A549 (cell line): ENCODE measurements around the gene C5orf63. TPM values are rescaled to one million over a fixed set of nuclear protein-coding genes. Genes with fewer than 3 reads are reported as not detected.

Experiments
- ATAC-seq, 2 experiments: fragments of 200-7000 bp in 1 of 2; fragments of >200 bp in 1 of 2; cut with Nextera tagmentation in 1 of 2; cut with Tn5 transposase in 1 of 2; 3 replicates each; pipeline versions ENCODE4 v1.8.0 to v1.9.1; 2018 to 2020; ENCODE audit warnings: mild to moderate bottlenecking in 1 of 2, moderate library complexity in 1 of 2
- CTCF ChIA-PET: fragments of 300-600 bp; sonication (Branson Sonifier 250); formaldehyde crosslinking; extraction: SDS; loops from one replicate; lab custom pipeline; 2021; ENCODE audit warnings: antibody characterized with exemption, inconsistent platforms; lab: Yijun Ruan, JAX
- POLR2A ChIA-PET: fragments of 350-600 bp; formaldehyde crosslinking; extraction: SDS; loops from one replicate; lab custom pipeline; 2021; ENCODE audit warnings: antibody characterized with exemption, inconsistent platforms; lab: Yijun Ruan, JAX
- DNase-seq, 2 experiments: peaks; one replicate each; pipeline versions ENCODE4 v3.0.0 to v3.0.0-alpha.2; 2011 to 2016; ENCODE audit warnings: low read depth in 1 of 2, low spot score in 1 of 2
- FAIRE-seq: peaks from 2 replicates; lab custom pipeline; 2011; peaks lifted over from hg19 to GRCh38; lab: Jason Lieb, UNC
- H3K27ac ChIP-seq, 2 experiments: fragments of >200 bp; sonication (Bioruptor Twin); formaldehyde crosslinking; 3 replicates each; pipeline ENCODE4 v1.5.1; 2016 to 2017
- H3K4me1 ChIP-seq: fragments of >200 bp; sonication (Bioruptor Twin); formaldehyde crosslinking; 3 replicates; pipeline ENCODE4 v1.6.1; 2016
- H3K4me2 ChIP-seq: fragments of >200 bp; sonication (Bioruptor Twin); formaldehyde crosslinking; 3 replicates; pipeline ENCODE4 v1.6.1; 2016
- H3K4me3 ChIP-seq: fragments of >200 bp; sonication (Bioruptor Twin); formaldehyde crosslinking; 3 replicates; pipeline ENCODE4 v1.5.1; 2016
- H3K9me3 ChIP-seq: fragments of >200 bp; sonication (Bioruptor Twin); formaldehyde crosslinking; 3 replicates; pipeline ENCODE4 v1.6.1; 2016
- BHLHE40 ChIP-seq: IDR thresholded peaks from 2 replicates; pipeline ENCODE4 v1.6.1; 2012; ENCODE audit warnings: low read depth, low read length, inconsistent platforms
- CEBPB ChIP-seq, 2 experiments: fragments of >200 bp in 1 of 2; sonication (Bioruptor Twin) in 1 of 2; formaldehyde crosslinking in 1 of 2; IDR thresholded peaks; 2 replicates each; pipeline ENCODE4 v1.6.1; 2012 to 2016
- EP300 ChIP-seq, 2 experiments: fragments of >200 bp; sonication (Bioruptor Twin); formaldehyde crosslinking; IDR thresholded peaks; 2 replicates in 1 of 2; 3 replicates in 1 of 2; pipeline ENCODE4 v1.6.1; 2016 to 2017
- FOSB ChIP-seq: fragments of 250-450 bp; sonication (Bioruptor Pico); IDR thresholded peaks from 2 replicates; pipeline ENCODE4 v1.5.0; 2020; ENCODE audit warnings: mild to moderate bottlenecking, moderate library complexity
- FOXS1 ChIP-seq: fragments of 250-450 bp; sonication (Bioruptor Pico); IDR thresholded peaks from 2 replicates; pipeline ENCODE4 v1.5.0; 2020; ENCODE audit warnings: mild to moderate bottlenecking, moderate library complexity
- HOXA7 ChIP-seq: fragments of 250-450 bp; sonication (Bioruptor Pico); IDR thresholded peaks from 2 replicates; pipeline ENCODE4 v1.5.0; 2020; ENCODE audit warnings: mild to moderate bottlenecking, moderate library complexity
- HOXB5 ChIP-seq: fragments of 250-450 bp; sonication (Bioruptor Pico); IDR thresholded peaks from 2 replicates; pipeline ENCODE4 v1.5.0; 2020; ENCODE audit warnings: mild to moderate bottlenecking, moderate library complexity
- KDM1A ChIP-seq: fragments of 200-600 bp; sonication (generic); IDR thresholded peaks from 2 replicates; pipeline ENCODE4 v1.6.1; 2016; ENCODE audit warnings: low read depth, mild to moderate bottlenecking
- NPAS2 ChIP-seq: fragments of 250-450 bp; sonication (Bioruptor Pico); IDR thresholded peaks from 2 replicates; pipeline ENCODE4 v1.8.0; 2022; ENCODE audit warnings: mild to moderate bottlenecking, moderate library complexity, borderline replicate concordance
- NR3C1 ChIP-seq: fragments of >200 bp; sonication (Bioruptor Twin); formaldehyde crosslinking; IDR thresholded peaks from 3 replicates; pipeline ENCODE4 v1.6.1; 2017
- POLR2A ChIP-seq: IDR thresholded peaks from 2 replicates; pipeline ENCODE4 v1.6.1; 2012; ENCODE audit warnings: mild to moderate bottlenecking, low read length
- RARB ChIP-seq: fragments of 250-450 bp; sonication (Bioruptor Pico); IDR thresholded peaks from 2 replicates; pipeline ENCODE4 v1.8.0; 2021; ENCODE audit warnings: mild to moderate bottlenecking, moderate library complexity
- SMC3 ChIP-seq: fragments of >200 bp; sonication (Bioruptor Twin); formaldehyde crosslinking; IDR thresholded peaks from 3 replicates; pipeline ENCODE4 v1.6.1; 2018; ENCODE audit warnings: inconsistent platforms
- SREBF2 ChIP-seq: fragments of 450-650 bp; IDR thresholded peaks from 2 replicates; pipeline ENCODE4 v1.6.1; 2014; ENCODE audit warnings: mild to moderate bottlenecking, moderate library complexity
- TP53 ChIP-seq: fragments of 250-450 bp; sonication (Bioruptor Pico); IDR thresholded peaks from 2 replicates; pipeline ENCODE4 v1.5.0; 2021; ENCODE audit warnings: mild to moderate bottlenecking, moderate library complexity
- ZNF302 ChIP-seq: fragments of 250-450 bp; sonication (Bioruptor Pico); IDR thresholded peaks from 2 replicates; pipeline ENCODE4 v1.9.0; 2021; ENCODE audit warnings: inconsistent platforms, mild to moderate bottlenecking, moderate library complexity
- WGBS: methylation state at CpG from one replicate; pipeline ENCODE4 v1.1.6; 2017; ENCODE audit errors: missing lambda C conversion rate; 5-methylcytosine and 5-hydroxymethylcytosine counted together
- polyA plus RNA-seq, 4 experiments: library from polyadenylated mRNA; depleted of rRNA in 3 of 4; stranded (reverse); fragments of >200 nt; fragmentation: RNase III in 1 of 4; extraction: RNeasy Plus Mini Kit Qiagen cat#74134 plus additional on column Dnase treatment in 1 of 4; gene quantifications; 2 replicates in 3 of 4; 3 replicates in 1 of 4; pipeline ENCODE4 v1.2.3, GENCODE V29; 2011 to 2017
- TF ChIP-seq, protein P1 (sequence below): fragments of >200 bp; sonication (Bioruptor Twin); formaldehyde crosslinking; IDR thresholded peaks from 2 replicates; pipeline ENCODE4 v1.6.1; 2016
- TF ChIP-seq, protein P2 (sequence below): IDR thresholded peaks from 2 replicates; pipeline ENCODE4 v1.6.1; 2012
- TF ChIP-seq, protein P3 (sequence below): fragments of 250-450 bp; sonication (Bioruptor Pico); IDR thresholded peaks from 2 replicates; pipeline ENCODE4 v1.5.0; 2021; ENCODE audit warnings: mild to moderate bottlenecking, moderate library complexity, borderline replicate concordance
- TF ChIP-seq, protein P4 (sequence below): fragments of 150-350 bp; IDR thresholded peaks from 2 replicates; pipeline ENCODE4 v1.6.1; 2014; ENCODE audit warnings: low read depth, mild to moderate bottlenecking, low read length
- TF ChIP-seq, protein P5 (sequence below): fragments of 200-600 bp; sonication (generic); IDR thresholded peaks from 2 replicates; pipeline ENCODE4 v1.6.1; 2016; ENCODE audit warnings: antibody characterized with exemption, mild to moderate bottlenecking, moderate library complexity

C5orf63 gene
- polyA plus RNA-seq, 2 of the 4 experiments (the other 2 are of a cell fraction), result 4.1 to 10.9 TPM

DNA sequence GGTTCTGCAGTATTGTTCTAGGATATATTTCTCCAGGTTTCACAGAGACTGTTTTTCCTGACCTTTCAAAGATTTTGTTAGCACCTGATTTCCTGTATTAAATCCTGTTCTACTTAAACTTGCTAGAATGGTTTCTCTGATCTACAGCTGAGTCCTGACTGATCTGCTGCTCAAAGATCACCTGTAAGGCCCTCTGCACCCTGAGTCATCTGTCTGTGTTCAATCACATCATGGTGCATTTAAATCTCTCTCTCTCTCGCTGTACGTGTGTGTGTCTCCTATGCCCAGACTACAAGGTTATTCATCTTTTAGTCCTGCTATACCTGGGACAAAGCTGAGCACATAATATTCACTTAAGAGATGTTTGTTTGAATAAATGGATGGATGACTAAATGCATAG, 13.3 kb upstream of the C5orf63 start:
- Histone ChIP-seq H3K4me2 (no peak overlapping the region), H3K9me3 (no peaks in the 10 kb centered on the region), H3K4me1 (peaks cover 12% of the 10 kb centered on the region), H3K27ac (no peak overlapping the region), H3K4me3 (no peak overlapping the region)
- 86% methylated on average over 2 of the region's 2 CpGs for WGBS
- CTCF ChIA-PET, result interaction anchor here (0.7 to 1.8 kb wide), 2 partner anchors 57 to 75 kb away, joined by 3 to 4 read pairs; no protein-coding TSS in a partner anchor
- no peak for TF ChIP-seq NPAS2 (CRISPR knock-in tag)
- no peak for TF ChIP-seq FOSB (CRISPR knock-in tag)
- TF ChIP-seq, protein P1, sequence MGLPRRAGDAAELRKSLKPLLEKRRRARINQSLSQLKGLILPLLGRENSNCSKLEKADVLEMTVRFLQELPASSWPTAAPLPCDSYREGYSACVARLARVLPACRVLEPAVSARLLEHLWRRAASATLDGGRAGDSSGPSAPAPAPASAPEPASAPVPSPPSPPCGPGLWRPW, result no peak
- no peak for TF ChIP-seq ZNF302 (CRISPR knock-in tag)
- TF ChIP-seq CEBPB (IDR thresholded peaks at IDR 0.05), result no peak
- no peak for TF ChIP-seq TP53 (CRISPR knock-in tag)
- TF ChIP-seq SMC3, result no peak
- TF ChIP-seq, protein P2, sequence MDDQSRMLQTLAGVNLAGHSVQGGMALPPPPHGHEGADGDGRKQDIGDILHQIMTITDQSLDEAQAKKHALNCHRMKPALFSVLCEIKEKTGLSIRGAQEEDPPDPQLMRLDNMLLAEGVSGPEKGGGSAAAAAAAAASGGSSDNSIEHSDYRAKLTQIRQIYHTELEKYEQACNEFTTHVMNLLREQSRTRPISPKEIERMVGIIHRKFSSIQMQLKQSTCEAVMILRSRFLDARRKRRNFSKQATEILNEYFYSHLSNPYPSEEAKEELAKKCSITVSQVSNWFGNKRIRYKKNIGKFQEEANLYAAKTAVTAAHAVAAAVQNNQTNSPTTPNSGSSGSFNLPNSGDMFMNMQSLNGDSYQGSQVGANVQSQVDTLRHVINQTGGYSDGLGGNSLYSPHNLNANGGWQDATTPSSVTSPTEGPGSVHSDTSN, result no peak
- TF ChIP-seq RARB, result no peak
- TF ChIP-seq EP300 (IDR thresholded peaks at IDR 0.05), result no peak
- ATAC-seq, result no peak
- no peak for DNase-seq
- no peak for FAIRE-seq
- POLR2A ChIA-PET, result no interaction called here

DNA sequence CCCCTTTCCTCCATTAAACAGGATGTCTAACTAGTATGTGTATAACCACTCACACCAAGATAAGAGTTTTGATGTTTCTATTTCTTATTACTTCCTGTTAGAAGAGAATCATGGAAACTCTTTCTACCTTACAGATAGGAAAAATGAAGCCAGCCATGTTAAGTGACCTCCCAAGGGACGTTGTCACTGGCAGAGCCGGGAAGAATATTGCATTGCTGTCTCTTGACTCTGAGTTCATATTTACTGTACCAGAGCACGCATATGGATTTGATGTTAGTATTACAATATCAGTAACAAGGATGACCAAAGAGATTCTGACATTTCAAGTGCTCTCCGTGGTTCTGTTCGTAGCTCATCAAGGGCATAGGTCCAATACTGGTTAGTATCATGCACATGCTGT, 12.5 kb upstream of the C5orf63 start:
- 48% methylated on average over 5 of the region's 5 CpGs for WGBS
- H3K27ac ChIP-seq, result no peak overlapping the region
- H3K9me3 ChIP-seq, result no peaks in the 10 kb centered on the region
- H3K4me3 ChIP-seq, result no peak overlapping the region
- POLR2A ChIA-PET, result no interaction called here
- CTCF ChIA-PET, result no interaction called here
- no peak for TF ChIP-seq POLR2A
- TF ChIP-seq KDM1A, result no peak
- TF ChIP-seq, protein P3, sequence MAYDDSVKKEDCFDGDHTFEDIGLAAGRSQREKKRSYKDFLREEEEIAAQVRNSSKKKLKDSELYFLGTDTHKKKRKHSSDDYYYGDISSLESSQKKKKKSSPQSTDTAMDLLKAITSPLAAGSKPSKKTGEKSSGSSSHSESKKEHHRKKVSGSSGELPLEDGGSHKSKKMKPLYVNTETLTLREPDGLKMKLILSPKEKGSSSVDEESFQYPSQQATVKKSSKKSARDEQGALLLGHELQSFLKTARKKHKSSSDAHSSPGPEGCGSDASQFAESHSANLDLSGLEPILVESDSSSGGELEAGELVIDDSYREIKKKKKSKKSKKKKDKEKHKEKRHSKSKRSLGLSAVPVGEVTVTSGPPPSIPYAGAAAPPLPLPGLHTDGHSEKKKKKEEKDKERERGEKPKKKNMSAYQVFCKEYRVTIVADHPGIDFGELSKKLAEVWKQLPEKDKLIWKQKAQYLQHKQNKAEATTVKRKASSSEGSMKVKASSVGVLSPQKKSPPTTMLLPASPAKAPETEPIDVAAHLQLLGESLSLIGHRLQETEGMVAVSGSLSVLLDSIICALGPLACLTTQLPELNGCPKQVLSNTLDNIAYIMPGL (CRISPR knock-in tag), result no peak
- TF ChIP-seq HOXB5 (CRISPR knock-in tag), result no peak
- TF ChIP-seq EP300 (IDR thresholded peaks at IDR 0.05), result no peak
- TF ChIP-seq HOXA7 (CRISPR knock-in tag), result no peak
- TF ChIP-seq SREBF2, result no peak
- TF ChIP-seq, protein P4, sequence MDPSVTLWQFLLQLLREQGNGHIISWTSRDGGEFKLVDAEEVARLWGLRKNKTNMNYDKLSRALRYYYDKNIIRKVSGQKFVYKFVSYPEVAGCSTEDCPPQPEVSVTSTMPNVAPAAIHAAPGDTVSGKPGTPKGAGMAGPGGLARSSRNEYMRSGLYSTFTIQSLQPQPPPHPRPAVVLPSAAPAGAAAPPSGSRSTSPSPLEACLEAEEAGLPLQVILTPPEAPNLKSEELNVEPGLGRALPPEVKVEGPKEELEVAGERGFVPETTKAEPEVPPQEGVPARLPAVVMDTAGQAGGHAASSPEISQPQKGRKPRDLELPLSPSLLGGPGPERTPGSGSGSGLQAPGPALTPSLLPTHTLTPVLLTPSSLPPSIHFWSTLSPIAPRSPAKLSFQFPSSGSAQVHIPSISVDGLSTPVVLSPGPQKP, result no peak
- TF ChIP-seq, protein P5, sequence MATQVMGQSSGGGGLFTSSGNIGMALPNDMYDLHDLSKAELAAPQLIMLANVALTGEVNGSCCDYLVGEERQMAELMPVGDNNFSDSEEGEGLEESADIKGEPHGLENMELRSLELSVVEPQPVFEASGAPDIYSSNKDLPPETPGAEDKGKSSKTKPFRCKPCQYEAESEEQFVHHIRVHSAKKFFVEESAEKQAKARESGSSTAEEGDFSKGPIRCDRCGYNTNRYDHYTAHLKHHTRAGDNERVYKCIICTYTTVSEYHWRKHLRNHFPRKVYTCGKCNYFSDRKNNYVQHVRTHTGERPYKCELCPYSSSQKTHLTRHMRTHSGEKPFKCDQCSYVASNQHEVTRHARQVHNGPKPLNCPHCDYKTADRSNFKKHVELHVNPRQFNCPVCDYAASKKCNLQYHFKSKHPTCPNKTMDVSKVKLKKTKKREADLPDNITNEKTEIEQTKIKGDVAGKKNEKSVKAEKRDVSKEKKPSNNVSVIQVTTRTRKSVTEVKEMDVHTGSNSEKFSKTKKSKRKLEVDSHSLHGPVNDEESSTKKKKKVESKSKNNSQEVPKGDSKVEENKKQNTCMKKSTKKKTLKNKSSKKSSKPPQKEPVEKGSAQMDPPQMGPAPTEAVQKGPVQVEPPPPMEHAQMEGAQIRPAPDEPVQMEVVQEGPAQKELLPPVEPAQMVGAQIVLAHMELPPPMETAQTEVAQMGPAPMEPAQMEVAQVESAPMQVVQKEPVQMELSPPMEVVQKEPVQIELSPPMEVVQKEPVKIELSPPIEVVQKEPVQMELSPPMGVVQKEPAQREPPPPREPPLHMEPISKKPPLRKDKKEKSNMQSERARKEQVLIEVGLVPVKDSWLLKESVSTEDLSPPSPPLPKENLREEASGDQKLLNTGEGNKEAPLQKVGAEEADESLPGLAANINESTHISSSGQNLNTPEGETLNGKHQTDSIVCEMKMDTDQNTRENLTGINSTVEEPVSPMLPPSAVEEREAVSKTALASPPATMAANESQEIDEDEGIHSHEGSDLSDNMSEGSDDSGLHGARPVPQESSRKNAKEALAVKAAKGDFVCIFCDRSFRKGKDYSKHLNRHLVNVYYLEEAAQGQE, result no peak
- no peak for TF ChIP-seq NR3C1
- TF ChIP-seq BHLHE40, result no peak
- no peak for TF ChIP-seq FOXS1
- no peak for ATAC-seq
- no peak for DNase-seq
- H3K4me2 ChIP-seq, result no peak overlapping the region
- peaks cover 12% of the 10 kb centered on the region for H3K4me1 ChIP-seq
- no peak for FAIRE-seq
